Neural cell (in vitro differentiated cells): Measurements from ENCODE around the gene RGL3. TPM values are rescaled to one million over a fixed set of nuclear protein-coding genes. Genes with fewer than 3 reads are reported as not detected.

ENCODE experiments used
- H2AFZ ChIP-seq: fragments of 200-600, 300-800 bp; sonication (generic), shearing (Covaris generic); 2 replicates; pipeline ENCODE4 v1.6.0; 2014; ENCODE audit warnings: low read depth, mild to moderate bottlenecking, antibody characterized with exemption, low read length, moderate library complexity
- H3F3A ChIP-seq: fragments of 200-600 bp; shearing (Covaris generic); 2 replicates; pipeline ENCODE4 v1.6.1; 2016; ENCODE audit warnings: mild to moderate bottlenecking, moderate library complexity, mixed read lengths, antibody characterized with exemption, low read length; ENCODE audit not compliant: insufficient read depth, poor library complexity, severe bottlenecking
- H3K27ac ChIP-seq: fragments of 200-600, 300-800 bp; sonication (generic), shearing (Covaris generic); 2 replicates; pipeline ENCODE4 v1.5.1; 2014; ENCODE audit warnings: mild to moderate bottlenecking, low read length, moderate library complexity
- H3K27me3 ChIP-seq: fragments of 300-800, 200-600 bp; sonication (generic), shearing (Covaris generic); 2 replicates; pipeline ENCODE4 v1.6.0; 2014; ENCODE audit warnings: mild to moderate bottlenecking, low read depth, low read length, moderate library complexity; ENCODE audit not compliant: insufficient read depth
- H3K36me3 ChIP-seq: fragments of 300-800, 200-600 bp; sonication (generic), shearing (Covaris generic); 2 replicates; pipeline ENCODE4 v1.5.1; 2014; ENCODE audit warnings: mild to moderate bottlenecking, antibody characterized with exemption, low read length, moderate library complexity; ENCODE audit not compliant: insufficient read depth
- H3K4me2 ChIP-seq: fragments of 300-800, 200-600 bp; sonication (generic), shearing (Covaris generic); 2 replicates; pipeline ENCODE4 v1.6.0; 2014; ENCODE audit warnings: mild to moderate bottlenecking, low read length
- H3K4me3 ChIP-seq: fragments of 300-800, 200-600 bp; sonication (generic), shearing (Covaris generic); 2 replicates; pipeline ENCODE4 v1.5.1; 2014; ENCODE audit warnings: mild to moderate bottlenecking, low read length, moderate library complexity
- H3K79me2 ChIP-seq: fragments of 200-600 bp; shearing (Covaris generic); replicated peaks from 2 replicates; pipeline ENCODE4 v1.6.0; 2014; ENCODE audit warnings: mild to moderate bottlenecking, low read length, moderate library complexity; ENCODE audit not compliant: insufficient read depth
- H3K9ac ChIP-seq: fragments of 300-800, 200-600 bp; sonication (generic), shearing (Covaris generic); 2 replicates; pipeline ENCODE4 v1.6.1; 2016; ENCODE audit warnings: mild to moderate bottlenecking, low read length, mixed read lengths
- H3K9me2 ChIP-seq: fragments of 200-600 bp; shearing (Covaris generic); 2 replicates; pipeline ENCODE4 v1.6.1; 2016; ENCODE audit warnings: mild to moderate bottlenecking, low read length, mixed read lengths; ENCODE audit not compliant: insufficient read depth
- H3K9me3 ChIP-seq: fragments of 200-600, 300-800 bp; sonication (generic), shearing (Covaris generic); 2 replicates; pipeline ENCODE4 v1.6.1; 2016; ENCODE audit warnings: mild to moderate bottlenecking, mixed run types, low read length, moderate library complexity, mixed read lengths
- H4K20me1 ChIP-seq: fragments of 200-600 bp; shearing (Covaris generic); 2 replicates; pipeline ENCODE4 v1.6.1; 2016; ENCODE audit warnings: mild to moderate bottlenecking, mixed run types; ENCODE audit not compliant: insufficient read depth
- CTCF ChIP-seq: fragments of 450-650 bp; IDR thresholded peaks from 2 replicates; pipeline ENCODE4 v1.5.1; 2014; ENCODE audit warnings: antibody characterized with exemption, mild to moderate bottlenecking, moderate library complexity; ENCODE audit not compliant: poor library complexity, severe bottlenecking
- EP300 ChIP-seq: fragments of 450-650 bp; conservative IDR thresholded peaks from 2 replicates; pipeline ENCODE4 v1.6.1; 2014; ENCODE audit warnings: antibody characterized with exemption, mild to moderate bottlenecking, moderate library complexity; ENCODE audit not compliant: poor library complexity, severe bottlenecking
- EZH2 ChIP-seq: fragments of 200-600, 300-800 bp; shearing (Covaris generic), sonication (generic); IDR thresholded peaks from 2 replicates; pipeline ENCODE4 v1.6.1; 2014; ENCODE audit warnings: antibody characterized with exemption, low read length, borderline replicate concordance, mild to moderate bottlenecking; ENCODE audit not compliant: insufficient read depth, poor library complexity, severe bottlenecking
- MXI1 ChIP-seq: fragments of 450-650 bp; conservative IDR thresholded peaks from 2 replicates; pipeline ENCODE4 v1.6.1; 2014; ENCODE audit warnings: antibody characterized with exemption, mild to moderate bottlenecking; ENCODE audit not compliant: poor library complexity, severe bottlenecking
- POLR2AphosphoS5 ChIP-seq: IDR thresholded peaks from 2 replicates; pipeline ENCODE4 v1.6.1; 2012
- RAD21 ChIP-seq: fragments of 450-650 bp; conservative IDR thresholded peaks from 2 replicates; pipeline ENCODE4 v1.6.1; 2014; ENCODE audit warnings: antibody characterized with exemption, mild to moderate bottlenecking, moderate library complexity
- REST ChIP-seq: IDR thresholded peaks from 2 replicates; pipeline ENCODE4 v1.6.1; 2012; ENCODE audit warnings: borderline replicate concordance
- SMC3 ChIP-seq: fragments of 450-650 bp; conservative IDR thresholded peaks from 2 replicates; pipeline ENCODE4 v1.6.1; 2014; ENCODE audit warnings: antibody characterized with exemption, mild to moderate bottlenecking, moderate library complexity; ENCODE audit not compliant: poor library complexity
- TAF1 ChIP-seq: IDR thresholded peaks from 2 replicates; pipeline ENCODE4 v1.6.1; 2012; ENCODE audit warnings: low read depth
- polyA plus RNA-seq: library from polyadenylated mRNA; depleted of rRNA; stranded (reverse); fragments of >200 nt; gene quantifications from 2 replicates; pipeline ENCODE4 v1.2.3, GENCODE V29; 2014

The RGL3 gene
- polyA plus RNA-seq, 1 donor from 2014 or later, result not detected

DNA sequence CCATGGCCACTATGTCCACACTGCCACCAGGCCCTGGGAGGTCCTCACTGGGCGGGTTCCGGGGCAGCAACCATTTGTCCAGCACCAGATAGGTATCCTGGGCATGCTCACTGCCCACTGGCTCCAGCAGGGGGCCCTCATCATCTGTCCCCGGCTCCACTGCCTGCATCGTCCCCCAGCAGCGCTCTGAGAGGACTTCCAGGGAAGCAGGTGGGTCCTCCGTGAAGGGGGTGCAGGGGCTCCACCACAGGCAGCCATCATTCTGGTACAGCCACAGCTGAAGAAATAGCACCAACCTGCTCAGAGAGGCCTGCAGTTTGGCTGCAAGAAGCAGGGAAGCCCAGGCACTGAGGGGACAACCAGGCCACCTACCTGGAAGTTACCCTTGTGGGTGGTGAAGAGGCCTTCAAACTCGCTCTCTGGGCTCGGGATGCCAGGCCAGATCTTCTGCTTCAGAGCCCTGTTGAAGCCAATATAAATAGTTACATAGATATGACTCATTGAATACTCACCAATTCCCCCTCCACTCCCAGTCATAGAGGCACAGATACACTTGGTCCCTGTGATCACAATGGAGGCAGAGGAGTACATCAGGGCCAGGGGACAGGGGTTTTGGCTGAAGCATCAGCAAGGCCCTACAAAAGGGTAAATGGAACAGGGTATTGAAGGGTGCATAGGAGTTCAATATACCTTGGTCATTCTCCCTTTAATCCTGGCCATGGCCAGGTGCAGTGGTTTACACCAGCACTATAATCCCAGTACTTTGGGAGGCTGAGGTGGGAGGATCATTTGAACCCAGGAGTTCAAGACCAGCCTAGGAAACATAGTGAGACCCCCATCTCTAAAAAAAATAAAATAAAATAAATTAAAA lies 40.6 kb downstream of the RGL3 start:
- TF ChIP-seq EZH2, result no peak
- no peak for TF ChIP-seq MXI1
- peak; percentile 44 for TF ChIP-seq RAD21
- TF ChIP-seq SMC3, result peak; percentile 33
- peak; percentile 55 for TF ChIP-seq CTCF
- Histone ChIP-seq H3K9me2 (no peaks in the 10 kb centered on the region), H2AFZ (no peak overlapping the region), H3K27ac (no peak overlapping the region), H3K36me3 (no peaks in the 10 kb centered on the region), H3K27me3 (peaks cover 17% of the 10 kb centered on the region), H3K4me3 (no peak overlapping the region), H3K79me2 (no peaks in the 10 kb centered on the region), H3F3A (peaks cover 6% of the 10 kb centered on the region), H4K20me1 (no peaks in the 10 kb centered on the region), H3K4me2 (no peak overlapping the region), H3K9me3 (no peaks in the 10 kb centered on the region), H3K9ac (no peak overlapping the region)

DNA sequence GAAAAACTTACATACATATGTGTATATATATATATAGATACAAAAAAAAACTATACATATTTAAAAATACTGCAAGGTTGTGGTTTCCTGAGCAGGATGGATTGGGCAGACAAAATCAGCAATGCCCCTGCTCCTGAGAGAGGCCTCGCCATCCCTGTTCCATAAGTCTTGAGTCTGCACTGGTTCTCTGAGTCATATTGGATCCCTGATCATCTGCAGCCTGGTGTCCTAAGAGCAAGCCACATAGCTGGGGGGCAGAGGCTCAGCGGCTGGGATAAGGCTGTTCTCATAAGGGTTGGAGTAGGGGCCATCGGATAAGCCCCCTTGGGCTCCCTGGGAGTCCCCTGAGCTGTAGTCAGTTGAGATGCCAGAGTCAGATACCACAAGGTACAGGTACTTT lies 41.4 kb downstream of the RGL3 start:
- no peak overlapping the region for H3K27ac ChIP-seq

More for the DNA sequence above, 41.4 kb downstream of the RGL3 start:
- TF ChIP-seq CTCF (no peak), MXI1 (no peak), TAF1 (no peak), RAD21 (no peak), SMC3 (no peak), EP300 (no peak), EZH2 (no peak), POLR2AphosphoS5 (no peak), REST (no peak)
- Histone ChIP-seq H3K36me3 (no peaks in the 10 kb centered on the region), H3K79me2 (no peaks in the 10 kb centered on the region), H3F3A (peaks cover 9% of the 10 kb centered on the region), H3K9me2 (no peaks in the 10 kb centered on the region), H4K20me1 (no peaks in the 10 kb centered on the region), H2AFZ (no peak overlapping the region), H3K4me2 (no peak overlapping the region), H3K9ac (no peak overlapping the region), H3K4me3 (no peak overlapping the region), H3K9me3 (no peaks in the 10 kb centered on the region), H3K27me3 (peaks cover 9% of the 10 kb centered on the region)
